Measurements from ENCODE around the gene STARD4. TPM values are rescaled to one million over a fixed set of nuclear protein-coding genes. Genes with fewer than 3 reads are reported as not detected.

The STARD4 gene
- total RNA-seq, 1 experiment from 2014 or later, result 48.5 TPM

DNA sequence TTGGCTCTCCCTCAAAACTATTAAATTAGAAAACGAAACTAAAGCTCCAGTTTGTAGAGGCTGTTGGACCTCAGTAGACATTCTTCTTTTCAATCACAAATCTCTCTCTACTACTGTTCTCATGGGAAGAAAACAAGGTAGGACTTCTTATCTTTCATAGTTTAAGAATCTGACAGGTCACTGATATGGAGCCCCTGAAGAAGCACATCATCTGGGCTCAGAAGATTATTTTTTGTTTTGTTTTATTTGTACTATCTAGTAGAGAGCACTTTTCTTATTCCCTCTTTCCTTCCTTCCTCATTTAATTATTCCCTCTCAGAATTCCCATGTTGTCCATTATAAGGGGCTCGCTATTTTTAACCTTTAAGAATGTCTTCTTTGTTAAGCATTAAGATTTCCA, 26.3 kb downstream of the STARD4 start (continued):
- TF ChIP-seq, protein P1, sequence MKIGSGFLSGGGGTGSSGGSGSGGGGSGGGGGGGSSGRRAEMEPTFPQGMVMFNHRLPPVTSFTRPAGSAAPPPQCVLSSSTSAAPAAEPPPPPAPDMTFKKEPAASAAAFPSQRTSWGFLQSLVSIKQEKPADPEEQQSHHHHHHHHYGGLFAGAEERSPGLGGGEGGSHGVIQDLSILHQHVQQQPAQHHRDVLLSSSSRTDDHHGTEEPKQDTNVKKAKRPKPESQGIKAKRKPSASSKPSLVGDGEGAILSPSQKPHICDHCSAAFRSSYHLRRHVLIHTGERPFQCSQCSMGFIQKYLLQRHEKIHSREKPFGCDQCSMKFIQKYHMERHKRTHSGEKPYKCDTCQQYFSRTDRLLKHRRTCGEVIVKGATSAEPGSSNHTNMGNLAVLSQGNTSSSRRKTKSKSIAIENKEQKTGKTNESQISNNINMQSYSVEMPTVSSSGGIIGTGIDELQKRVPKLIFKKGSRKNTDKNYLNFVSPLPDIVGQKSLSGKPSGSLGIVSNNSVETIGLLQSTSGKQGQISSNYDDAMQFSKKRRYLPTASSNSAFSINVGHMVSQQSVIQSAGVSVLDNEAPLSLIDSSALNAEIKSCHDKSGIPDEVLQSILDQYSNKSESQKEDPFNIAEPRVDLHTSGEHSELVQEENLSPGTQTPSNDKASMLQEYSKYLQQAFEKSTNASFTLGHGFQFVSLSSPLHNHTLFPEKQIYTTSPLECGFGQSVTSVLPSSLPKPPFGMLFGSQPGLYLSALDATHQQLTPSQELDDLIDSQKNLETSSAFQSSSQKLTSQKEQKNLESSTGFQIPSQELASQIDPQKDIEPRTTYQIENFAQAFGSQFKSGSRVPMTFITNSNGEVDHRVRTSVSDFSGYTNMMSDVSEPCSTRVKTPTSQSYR (CRISPR knock-in tag; IDR thresholded peaks at IDR 0.05), result no peak
- TF ChIP-seq, protein P2, sequence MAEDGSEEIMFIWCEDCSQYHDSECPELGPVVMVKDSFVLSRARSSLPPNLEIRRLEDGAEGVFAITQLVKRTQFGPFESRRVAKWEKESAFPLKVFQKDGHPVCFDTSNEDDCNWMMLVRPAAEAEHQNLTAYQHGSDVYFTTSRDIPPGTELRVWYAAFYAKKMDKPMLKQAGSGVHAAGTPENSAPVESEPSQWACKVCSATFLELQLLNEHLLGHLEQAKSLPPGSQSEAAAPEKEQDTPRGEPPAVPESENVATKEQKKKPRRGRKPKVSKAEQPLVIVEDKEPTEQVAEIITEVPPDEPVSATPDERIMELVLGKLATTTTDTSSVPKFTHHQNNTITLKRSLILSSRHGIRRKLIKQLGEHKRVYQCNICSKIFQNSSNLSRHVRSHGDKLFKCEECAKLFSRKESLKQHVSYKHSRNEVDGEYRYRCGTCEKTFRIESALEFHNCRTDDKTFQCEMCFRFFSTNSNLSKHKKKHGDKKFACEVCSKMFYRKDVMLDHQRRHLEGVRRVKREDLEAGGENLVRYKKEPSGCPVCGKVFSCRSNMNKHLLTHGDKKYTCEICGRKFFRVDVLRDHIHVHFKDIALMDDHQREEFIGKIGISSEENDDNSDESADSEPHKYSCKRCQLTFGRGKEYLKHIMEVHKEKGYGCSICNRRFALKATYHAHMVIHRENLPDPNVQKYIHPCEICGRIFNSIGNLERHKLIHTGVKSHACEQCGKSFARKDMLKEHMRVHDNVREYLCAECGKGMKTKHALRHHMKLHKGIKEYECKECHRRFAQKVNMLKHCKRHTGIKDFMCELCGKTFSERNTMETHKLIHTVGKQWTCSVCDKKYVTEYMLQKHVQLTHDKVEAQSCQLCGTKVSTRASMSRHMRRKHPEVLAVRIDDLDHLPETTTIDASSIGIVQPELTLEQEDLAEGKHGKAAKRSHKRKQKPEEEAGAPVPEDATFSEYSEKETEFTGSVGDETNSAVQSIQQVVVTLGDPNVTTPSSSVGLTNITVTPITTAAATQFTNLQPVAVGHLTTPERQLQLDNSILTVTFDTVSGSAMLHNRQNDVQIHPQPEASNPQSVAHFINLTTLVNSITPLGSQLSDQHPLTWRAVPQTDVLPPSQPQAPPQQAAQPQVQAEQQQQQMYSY (CRISPR knock-in tag; IDR thresholded peaks at IDR 0.05), result no peak
- TF ChIP-seq, protein P3, sequence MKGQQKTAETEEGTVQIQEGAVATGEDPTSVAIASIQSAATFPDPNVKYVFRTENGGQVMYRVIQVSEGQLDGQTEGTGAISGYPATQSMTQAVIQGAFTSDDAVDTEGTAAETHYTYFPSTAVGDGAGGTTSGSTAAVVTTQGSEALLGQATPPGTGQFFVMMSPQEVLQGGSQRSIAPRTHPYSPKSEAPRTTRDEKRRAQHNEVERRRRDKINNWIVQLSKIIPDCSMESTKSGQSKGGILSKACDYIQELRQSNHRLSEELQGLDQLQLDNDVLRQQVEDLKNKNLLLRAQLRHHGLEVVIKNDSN (CRISPR knock-in tag; IDR thresholded peaks at IDR 0.05), result no peak
- TF ChIP-seq, protein P4, sequence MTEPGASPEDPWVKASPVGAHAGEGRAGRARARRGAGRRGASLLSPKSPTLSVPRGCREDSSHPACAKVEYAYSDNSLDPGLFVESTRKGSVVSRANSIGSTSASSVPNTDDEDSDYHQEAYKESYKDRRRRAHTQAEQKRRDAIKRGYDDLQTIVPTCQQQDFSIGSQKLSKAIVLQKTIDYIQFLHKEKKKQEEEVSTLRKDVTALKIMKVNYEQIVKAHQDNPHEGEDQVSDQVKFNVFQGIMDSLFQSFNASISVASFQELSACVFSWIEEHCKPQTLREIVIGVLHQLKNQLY (CRISPR knock-in tag; IDR thresholded peaks at IDR 0.05), result no peak
- TF ChIP-seq, protein P5, sequence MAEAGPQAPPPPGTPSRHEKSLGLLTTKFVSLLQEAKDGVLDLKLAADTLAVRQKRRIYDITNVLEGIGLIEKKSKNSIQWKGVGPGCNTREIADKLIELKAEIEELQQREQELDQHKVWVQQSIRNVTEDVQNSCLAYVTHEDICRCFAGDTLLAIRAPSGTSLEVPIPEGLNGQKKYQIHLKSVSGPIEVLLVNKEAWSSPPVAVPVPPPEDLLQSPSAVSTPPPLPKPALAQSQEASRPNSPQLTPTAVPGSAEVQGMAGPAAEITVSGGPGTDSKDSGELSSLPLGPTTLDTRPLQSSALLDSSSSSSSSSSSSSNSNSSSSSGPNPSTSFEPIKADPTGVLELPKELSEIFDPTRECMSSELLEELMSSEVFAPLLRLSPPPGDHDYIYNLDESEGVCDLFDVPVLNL (CRISPR knock-in tag; IDR thresholded peaks at IDR 0.05; ENCODE audit: borderline replicate concordance, low read depth), result no peak
- TF ChIP-seq SMAD4 (CRISPR knock-in tag; IDR thresholded peaks at IDR 0.05) (no peak), ESRRA (CRISPR knock-in tag; IDR thresholded peaks at IDR 0.05; ENCODE audit: borderline replicate concordance) (no peak)
- TF ChIP-seq, protein P6, sequence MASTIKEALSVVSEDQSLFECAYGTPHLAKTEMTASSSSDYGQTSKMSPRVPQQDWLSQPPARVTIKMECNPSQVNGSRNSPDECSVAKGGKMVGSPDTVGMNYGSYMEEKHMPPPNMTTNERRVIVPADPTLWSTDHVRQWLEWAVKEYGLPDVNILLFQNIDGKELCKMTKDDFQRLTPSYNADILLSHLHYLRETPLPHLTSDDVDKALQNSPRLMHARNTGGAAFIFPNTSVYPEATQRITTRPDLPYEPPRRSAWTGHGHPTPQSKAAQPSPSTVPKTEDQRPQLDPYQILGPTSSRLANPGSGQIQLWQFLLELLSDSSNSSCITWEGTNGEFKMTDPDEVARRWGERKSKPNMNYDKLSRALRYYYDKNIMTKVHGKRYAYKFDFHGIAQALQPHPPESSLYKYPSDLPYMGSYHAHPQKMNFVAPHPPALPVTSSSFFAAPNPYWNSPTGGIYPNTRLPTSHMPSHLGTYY (CRISPR knock-in tag; IDR thresholded peaks at IDR 0.05), result no peak

DNA sequence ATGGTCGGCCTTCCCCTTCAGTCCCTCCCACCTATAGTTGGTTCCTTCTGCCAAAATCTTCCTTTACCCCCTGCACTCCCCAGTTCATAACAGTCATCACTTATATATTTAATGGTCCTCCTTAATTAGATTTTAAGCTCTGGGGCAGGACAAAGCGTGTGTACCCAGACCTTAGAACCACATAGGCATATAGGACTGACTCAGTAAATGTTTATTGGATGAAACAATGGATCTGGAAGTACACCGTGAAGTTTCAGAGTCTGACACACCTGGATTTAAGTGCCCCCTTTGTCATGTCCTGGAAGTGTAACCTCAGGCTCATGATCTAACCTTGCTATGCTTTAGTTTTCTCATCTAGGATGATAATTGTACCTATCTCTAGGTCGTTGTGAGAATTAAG, 32.0 kb downstream of the STARD4 start:
- CTCF ChIA-PET, result interaction anchor here (0.9 kb wide), 1 partner anchor 11 kb away, joined by 4 read pairs; no protein-coding TSS in a partner anchor
- POLR2A ChIA-PET, result no interaction called here

More for the DNA sequence above, 32.0 kb downstream of the STARD4 start:
- Mint-ChIP-seq H3K27me3 (ENCODE audit: low read depth) (no peaks in the 10 kb centered on the region), H3K9me3 (no peaks in the 10 kb centered on the region), H3K27ac (no peak overlapping the region), H3K4me1 (no peaks in the 10 kb centered on the region), H3K36me3 (no peaks in the 10 kb centered on the region), H3K4me3 (no peak overlapping the region)
- DNase-seq (ENCODE audit: low spot score) (no peak), ATAC-seq (no peak)
- TF ChIP-seq TCF7 (CRISPR knock-in tag; IDR thresholded peaks at IDR 0.05; ENCODE audit: low read depth) (no peak), SOX15 (CRISPR knock-in tag; IDR thresholded peaks at IDR 0.05) (no peak), IRF2 (CRISPR knock-in tag; IDR thresholded peaks at IDR 0.05; ENCODE audit: borderline replicate concordance, low read depth) (no peak), ELF4 (CRISPR knock-in tag; IDR thresholded peaks at IDR 0.05; ENCODE audit: low read depth) (no peak), RORB (CRISPR knock-in tag; IDR thresholded peaks at IDR 0.05) (no peak), ZBTB21 (CRISPR knock-in tag; IDR thresholded peaks at IDR 0.05; ENCODE audit: borderline replicate concordance) (no peak), MYBL2 (CRISPR knock-in tag; IDR thresholded peaks at IDR 0.05) (no peak), GTF2I (CRISPR knock-in tag; conservative IDR thresholded peaks at IDR 0.05) (no peak), ZNF416 (CRISPR knock-in tag; IDR thresholded peaks at IDR 0.05) (no peak)
- TF ChIP-seq, protein P7, sequence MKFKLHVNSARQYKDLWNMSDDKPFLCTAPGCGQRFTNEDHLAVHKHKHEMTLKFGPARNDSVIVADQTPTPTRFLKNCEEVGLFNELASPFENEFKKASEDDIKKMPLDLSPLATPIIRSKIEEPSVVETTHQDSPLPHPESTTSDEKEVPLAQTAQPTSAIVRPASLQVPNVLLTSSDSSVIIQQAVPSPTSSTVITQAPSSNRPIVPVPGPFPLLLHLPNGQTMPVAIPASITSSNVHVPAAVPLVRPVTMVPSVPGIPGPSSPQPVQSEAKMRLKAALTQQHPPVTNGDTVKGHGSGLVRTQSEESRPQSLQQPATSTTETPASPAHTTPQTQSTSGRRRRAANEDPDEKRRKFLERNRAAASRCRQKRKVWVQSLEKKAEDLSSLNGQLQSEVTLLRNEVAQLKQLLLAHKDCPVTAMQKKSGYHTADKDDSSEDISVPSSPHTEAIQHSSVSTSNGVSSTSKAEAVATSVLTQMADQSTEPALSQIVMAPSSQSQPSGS (CRISPR knock-in tag; IDR thresholded peaks at IDR 0.05; ENCODE audit: borderline replicate concordance, low read depth), result no peak
- TF ChIP-seq, protein P8, sequence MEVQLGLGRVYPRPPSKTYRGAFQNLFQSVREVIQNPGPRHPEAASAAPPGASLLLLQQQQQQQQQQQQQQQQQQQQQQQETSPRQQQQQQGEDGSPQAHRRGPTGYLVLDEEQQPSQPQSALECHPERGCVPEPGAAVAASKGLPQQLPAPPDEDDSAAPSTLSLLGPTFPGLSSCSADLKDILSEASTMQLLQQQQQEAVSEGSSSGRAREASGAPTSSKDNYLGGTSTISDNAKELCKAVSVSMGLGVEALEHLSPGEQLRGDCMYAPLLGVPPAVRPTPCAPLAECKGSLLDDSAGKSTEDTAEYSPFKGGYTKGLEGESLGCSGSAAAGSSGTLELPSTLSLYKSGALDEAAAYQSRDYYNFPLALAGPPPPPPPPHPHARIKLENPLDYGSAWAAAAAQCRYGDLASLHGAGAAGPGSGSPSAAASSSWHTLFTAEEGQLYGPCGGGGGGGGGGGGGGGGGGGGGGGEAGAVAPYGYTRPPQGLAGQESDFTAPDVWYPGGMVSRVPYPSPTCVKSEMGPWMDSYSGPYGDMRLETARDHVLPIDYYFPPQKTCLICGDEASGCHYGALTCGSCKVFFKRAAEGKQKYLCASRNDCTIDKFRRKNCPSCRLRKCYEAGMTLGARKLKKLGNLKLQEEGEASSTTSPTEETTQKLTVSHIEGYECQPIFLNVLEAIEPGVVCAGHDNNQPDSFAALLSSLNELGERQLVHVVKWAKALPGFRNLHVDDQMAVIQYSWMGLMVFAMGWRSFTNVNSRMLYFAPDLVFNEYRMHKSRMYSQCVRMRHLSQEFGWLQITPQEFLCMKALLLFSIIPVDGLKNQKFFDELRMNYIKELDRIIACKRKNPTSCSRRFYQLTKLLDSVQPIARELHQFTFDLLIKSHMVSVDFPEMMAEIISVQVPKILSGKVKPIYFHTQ (CRISPR knock-in tag; IDR thresholded peaks at IDR 0.05), result no peak
- TF ChIP-seq, protein P9, sequence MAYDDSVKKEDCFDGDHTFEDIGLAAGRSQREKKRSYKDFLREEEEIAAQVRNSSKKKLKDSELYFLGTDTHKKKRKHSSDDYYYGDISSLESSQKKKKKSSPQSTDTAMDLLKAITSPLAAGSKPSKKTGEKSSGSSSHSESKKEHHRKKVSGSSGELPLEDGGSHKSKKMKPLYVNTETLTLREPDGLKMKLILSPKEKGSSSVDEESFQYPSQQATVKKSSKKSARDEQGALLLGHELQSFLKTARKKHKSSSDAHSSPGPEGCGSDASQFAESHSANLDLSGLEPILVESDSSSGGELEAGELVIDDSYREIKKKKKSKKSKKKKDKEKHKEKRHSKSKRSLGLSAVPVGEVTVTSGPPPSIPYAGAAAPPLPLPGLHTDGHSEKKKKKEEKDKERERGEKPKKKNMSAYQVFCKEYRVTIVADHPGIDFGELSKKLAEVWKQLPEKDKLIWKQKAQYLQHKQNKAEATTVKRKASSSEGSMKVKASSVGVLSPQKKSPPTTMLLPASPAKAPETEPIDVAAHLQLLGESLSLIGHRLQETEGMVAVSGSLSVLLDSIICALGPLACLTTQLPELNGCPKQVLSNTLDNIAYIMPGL (CRISPR knock-in tag; IDR thresholded peaks at IDR 0.05), result no peak
